DOHH2 (cell line): Measurements from ENCODE around the gene SLC27A1.

Experiments
- H3F3A ChIP-seq: fragments of 200-600 bp; sonication (generic), shearing (Covaris generic); 2 replicates; pipeline ENCODE4 v1.6.0; 2016; ENCODE audit warnings: antibody characterized with exemption, mild to moderate bottlenecking; ENCODE audit not compliant: control insufficient read depth, insufficient read depth
- H3K27ac ChIP-seq: fragments of 200-600 bp; sonication (generic); 2 replicates; pipeline ENCODE4 v1.5.1; 2014; ENCODE audit warnings: low read depth, mild to moderate bottlenecking, low read length, moderate library complexity
- H3K27me3 ChIP-seq: fragments of 200-600 bp; sonication (generic); 2 replicates; pipeline ENCODE4 v1.6.1; 2014; ENCODE audit warnings: mild to moderate bottlenecking, low read length, mixed read lengths; ENCODE audit not compliant: control insufficient read depth
- H3K36me3 ChIP-seq: fragments of 200-600 bp; sonication (generic); 2 replicates; pipeline ENCODE4 v1.6.1; 2014; ENCODE audit warnings: mild to moderate bottlenecking, low read length, moderate library complexity, mixed read lengths; ENCODE audit not compliant: control insufficient read depth
- H3K4me1 ChIP-seq: fragments of 200-600 bp; sonication (generic); 2 replicates; pipeline ENCODE4 v1.6.1; 2014; ENCODE audit warnings: mild to moderate bottlenecking, low read length, mixed read lengths; ENCODE audit not compliant: control insufficient read depth
- H3K4me2 ChIP-seq: fragments of 200-600 bp; sonication (generic); 2 replicates; pipeline ENCODE4 v1.6.0; 2014; ENCODE audit warnings: mild to moderate bottlenecking, low read length, moderate library complexity
- H3K4me3 ChIP-seq: fragments of 200-600 bp; sonication (generic); 2 replicates; pipeline ENCODE4 v1.5.1; 2014; ENCODE audit warnings: mild to moderate bottlenecking, low read length, mixed read lengths
- H3K79me2 ChIP-seq: fragments of 200-600 bp; sonication (generic); 2 replicates; pipeline ENCODE4 v1.6.1; 2014; ENCODE audit warnings: mild to moderate bottlenecking, low read length, mixed read lengths; ENCODE audit not compliant: control insufficient read depth
- H3K9me2 ChIP-seq: fragments of 200-600 bp; sonication (generic); replicated peaks from 2 replicates; pipeline ENCODE4 v1.6.1; 2014; ENCODE audit warnings: mild to moderate bottlenecking, low read length, mixed read lengths; ENCODE audit not compliant: control insufficient read depth
- H3K9me3 ChIP-seq: fragments of 200-600 bp; sonication (generic); 2 replicates; pipeline ENCODE4 v1.6.1; 2014; ENCODE audit warnings: antibody characterized with exemption, low read length, mixed read lengths; ENCODE audit not compliant: control insufficient read depth, insufficient read depth
- H4K20me1 ChIP-seq: fragments of 200-600 bp; sonication (generic); 2 replicates; pipeline ENCODE4 v1.6.0; 2014; ENCODE audit warnings: low read depth, mild to moderate bottlenecking, antibody characterized with exemption, low read length, moderate library complexity; ENCODE audit not compliant: control insufficient read depth, insufficient read depth
- EZH2phosphoT487 ChIP-seq: fragments of 200-600 bp; sonication (generic); IDR thresholded peaks from 2 replicates; pipeline ENCODE4 v1.6.1; 2017; ENCODE audit warnings: borderline replicate concordance, mild to moderate bottlenecking, antibody characterized with exemption, low read length, moderate library complexity, mixed read lengths
- TF ChIP-seq, protein P1 (sequence below): fragments of 200-600 bp; sonication (generic); IDR thresholded peaks from one replicate; pipeline ENCODE4 v1.5.1; 2014; ENCODE audit warnings: antibody characterized with exemption, mild to moderate bottlenecking, low read depth, low read length; ENCODE audit not compliant: poor library complexity, severe bottlenecking

The SLC27A1 gene

DNA sequence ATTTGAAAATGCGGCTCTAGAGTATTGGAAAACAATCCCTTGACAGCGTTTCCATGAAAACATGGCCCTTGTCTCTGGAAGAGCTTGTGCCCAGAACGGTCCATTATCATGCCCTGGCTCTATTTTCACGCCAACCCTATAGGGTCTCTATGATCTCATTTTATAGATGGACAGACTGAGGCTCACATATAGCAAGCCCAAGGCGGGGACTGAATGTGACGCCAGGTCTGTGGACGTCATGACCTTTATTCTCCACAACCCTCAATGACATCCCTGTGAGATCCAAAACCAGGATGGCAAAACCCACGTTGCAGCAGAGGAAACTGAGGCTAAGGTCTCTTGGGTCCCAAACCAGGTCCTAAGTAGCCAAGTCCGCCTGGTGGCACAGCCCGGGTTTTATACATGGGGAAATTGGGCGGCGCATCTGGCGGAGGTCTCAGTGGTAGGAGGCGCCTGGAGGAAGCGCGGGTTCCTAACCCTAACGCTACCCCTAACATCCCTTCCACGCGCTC lies 84.7 kb downstream of the SLC27A1 start:
- H3K79me2 ChIP-seq: peaks cover 37% of the 10 kb centered on the region
- no peak overlapping the region for H3K27ac ChIP-seq
- TF ChIP-seq EZH2phosphoT487: no peak
- TF ChIP-seq, protein P1, sequence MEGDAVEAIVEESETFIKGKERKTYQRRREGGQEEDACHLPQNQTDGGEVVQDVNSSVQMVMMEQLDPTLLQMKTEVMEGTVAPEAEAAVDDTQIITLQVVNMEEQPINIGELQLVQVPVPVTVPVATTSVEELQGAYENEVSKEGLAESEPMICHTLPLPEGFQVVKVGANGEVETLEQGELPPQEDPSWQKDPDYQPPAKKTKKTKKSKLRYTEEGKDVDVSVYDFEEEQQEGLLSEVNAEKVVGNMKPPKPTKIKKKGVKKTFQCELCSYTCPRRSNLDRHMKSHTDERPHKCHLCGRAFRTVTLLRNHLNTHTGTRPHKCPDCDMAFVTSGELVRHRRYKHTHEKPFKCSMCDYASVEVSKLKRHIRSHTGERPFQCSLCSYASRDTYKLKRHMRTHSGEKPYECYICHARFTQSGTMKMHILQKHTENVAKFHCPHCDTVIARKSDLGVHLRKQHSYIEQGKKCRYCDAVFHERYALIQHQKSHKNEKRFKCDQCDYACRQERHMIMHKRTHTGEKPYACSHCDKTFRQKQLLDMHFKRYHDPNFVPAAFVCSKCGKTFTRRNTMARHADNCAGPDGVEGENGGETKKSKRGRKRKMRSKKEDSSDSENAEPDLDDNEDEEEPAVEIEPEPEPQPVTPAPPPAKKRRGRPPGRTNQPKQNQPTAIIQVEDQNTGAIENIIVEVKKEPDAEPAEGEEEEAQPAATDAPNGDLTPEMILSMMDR: no peak
- peaks cover 35% of the 10 kb centered on the region for H3K36me3 ChIP-seq
- peaks cover 21% of the 10 kb centered on the region for H3K4me1 ChIP-seq
- no peaks in the 10 kb centered on the region for H3K9me3 ChIP-seq
- H3K9me2 ChIP-seq: no peaks in the 10 kb centered on the region
- no peaks in the 10 kb centered on the region for H4K20me1 ChIP-seq
- H3K4me2 ChIP-seq: peak overlapping the region; percentile 75
- H3K4me3 ChIP-seq: peak overlapping the region; percentile 96
- H3F3A ChIP-seq: peaks cover 12% of the 10 kb centered on the region
- no peaks in the 10 kb centered on the region for H3K27me3 ChIP-seq

DNA sequence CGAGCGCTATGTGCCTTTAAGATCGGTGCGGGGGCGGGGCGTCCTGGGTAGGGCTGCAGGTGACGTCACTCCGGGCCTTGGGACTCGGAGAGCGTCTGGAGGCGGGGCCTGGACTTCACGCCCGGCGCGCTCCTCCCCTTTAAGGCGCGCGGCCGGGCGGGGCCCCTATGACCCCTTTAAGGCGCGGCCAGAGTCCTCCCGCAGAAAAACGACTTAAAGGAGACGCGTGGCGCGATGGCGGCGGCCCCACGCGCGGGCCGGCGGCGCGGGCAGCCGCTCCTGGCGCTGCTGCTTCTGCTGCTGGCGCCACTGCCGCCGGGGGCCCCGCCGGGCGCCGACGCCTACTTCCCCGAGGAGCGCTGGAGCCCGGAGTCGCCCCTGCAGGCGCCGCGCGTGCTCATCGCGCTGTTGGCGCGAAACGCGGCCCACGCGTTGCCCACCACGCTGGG lies 85.2 kb downstream of the SLC27A1 start, which contains the start of gene COLGALT1:
Gene COLGALT1 (plus strand): TSS at position 170 of the 449 bp plus-strand sequence. CDS start 65 bp downstream, at position 235.
- no peaks in the 10 kb centered on the region for H3K27me3 ChIP-seq
- peaks cover 12% of the 10 kb centered on the region for H3F3A ChIP-seq
- peaks cover 38% of the 10 kb centered on the region for H3K79me2 ChIP-seq
- H3K9me2 ChIP-seq: no peaks in the 10 kb centered on the region
- peak within 1 kb of the TSS; percentile 96 for H3K4me3 ChIP-seq
- no peak for TF ChIP-seq EZH2phosphoT487
- TF ChIP-seq, protein P1: no peak
- no peaks in the 10 kb centered on the region for H3K9me3 ChIP-seq
- peaks cover 37% of the 10 kb centered on the region for H3K36me3 ChIP-seq
- peaks cover 21% of the 10 kb centered on the region for H3K4me1 ChIP-seq
- H3K4me2 ChIP-seq: peak within 1 kb of the TSS; percentile 88
- H4K20me1 ChIP-seq: no peaks in the 10 kb centered on the region
- H3K27ac ChIP-seq: peak within 1 kb of the TSS; percentile 55
